HG03521 (cell line): ENCODE measurements around the gene ARFGEF2.

ENCODE experiments used
- ATAC-seq: cut with Tn5 transposase; IDR thresholded peaks from one replicate; pipeline ENCODE4 v1.9.1; 2021; ENCODE audit warnings: mild to moderate bottlenecking, moderate library complexity; ENCODE audit not compliant: unreplicated experiment

The ARFGEF2 gene

GRCh38 chr20:48898896-48899530 is 22.5 kb upstream of the ARFGEF2 start:
- ATAC-seq = no peak

- ATAC-seq = no peak
Measured at GRCh38 chr20:48899881-48900280, 21.6 kb upstream of the ARFGEF2 start.

GRCh38 chr20:48901326-48901725 is 20.2 kb upstream of the ARFGEF2 start:
- no peak for ATAC-seq

GRCh38 chr20:48903705-48904104 is 17.8 kb upstream of the ARFGEF2 start:
- no peak for ATAC-seq

- ATAC-seq = no peak
Measured at GRCh38 chr20:48904566-48905296, 16.8 kb upstream of the ARFGEF2 start.

GRCh38 chr20:48905297-48905647 is 16.2 kb upstream of the ARFGEF2 start:
- ATAC-seq = no peak

GRCh38 chr20:48906221-48906877 is 15.2 kb upstream of the ARFGEF2 start:
- ATAC-seq = no peak

- no peak for ATAC-seq
Measured at GRCh38 chr20:48908656-48909319, 12.7 kb upstream of the ARFGEF2 start.

DNA sequence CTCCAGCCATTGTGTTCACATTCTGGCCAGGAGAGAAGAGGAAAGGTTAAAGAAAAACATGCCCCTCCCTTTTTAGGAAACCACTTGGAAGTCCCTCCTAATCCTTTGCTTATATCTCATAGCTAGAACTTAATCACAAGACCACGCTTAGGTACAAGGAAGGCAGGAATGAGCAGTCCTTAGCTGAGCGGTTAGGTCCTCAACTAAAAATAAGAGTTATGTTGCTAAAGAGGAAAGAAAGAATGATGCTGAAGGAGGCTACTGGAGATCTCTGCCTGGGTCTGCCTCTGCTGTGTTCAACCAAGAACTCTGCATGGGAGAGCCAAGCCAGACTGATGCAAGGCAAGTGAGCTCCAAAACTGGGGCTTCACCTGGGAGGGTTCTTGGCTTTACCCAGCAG is 11.6 kb upstream of the ARFGEF2 start:
- no peak for ATAC-seq

DNA sequence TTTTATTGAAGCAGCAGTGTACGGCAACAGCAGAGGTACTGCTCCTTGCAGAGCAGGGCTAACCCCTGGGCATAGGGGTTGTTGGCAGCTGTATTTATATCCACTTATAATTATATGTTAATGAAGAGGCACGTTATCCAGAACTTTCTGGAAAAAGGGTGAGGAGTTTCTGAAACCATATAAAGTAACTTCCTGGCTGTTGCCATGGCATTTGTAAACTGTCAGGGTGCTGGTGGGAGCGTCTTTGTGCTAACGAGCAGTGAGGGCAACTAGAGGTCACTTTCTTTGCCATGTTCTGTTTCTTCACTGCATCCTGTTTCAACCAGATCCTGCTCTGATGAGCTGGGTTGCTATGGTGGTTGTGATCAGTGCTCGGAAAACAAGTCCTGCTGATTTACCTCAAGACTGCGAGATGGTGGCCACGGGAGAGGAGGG is 11.1 kb upstream of the ARFGEF2 start:
- ATAC-seq = no peak

DNA sequence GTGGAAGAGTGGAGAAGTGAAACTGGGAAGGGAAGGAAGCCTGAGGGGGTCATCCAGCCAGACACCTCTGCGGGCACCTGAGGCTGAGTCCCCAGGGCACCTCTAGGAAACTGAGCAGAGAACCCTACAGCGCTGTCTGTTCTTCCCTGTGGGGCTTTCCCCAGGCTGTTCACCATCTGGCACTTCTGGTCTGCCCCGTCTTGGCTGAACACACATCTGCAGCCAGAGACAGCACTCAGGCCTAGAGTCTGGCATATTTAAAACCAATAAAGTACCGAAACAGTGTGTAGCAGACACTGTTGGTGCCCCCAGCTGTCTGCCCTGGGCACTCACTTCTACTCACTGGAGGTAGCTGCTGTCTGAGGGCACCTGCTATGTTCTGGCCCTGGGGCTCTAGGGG is 9.4 kb upstream of the ARFGEF2 start:
- no peak for ATAC-seq

DNA sequence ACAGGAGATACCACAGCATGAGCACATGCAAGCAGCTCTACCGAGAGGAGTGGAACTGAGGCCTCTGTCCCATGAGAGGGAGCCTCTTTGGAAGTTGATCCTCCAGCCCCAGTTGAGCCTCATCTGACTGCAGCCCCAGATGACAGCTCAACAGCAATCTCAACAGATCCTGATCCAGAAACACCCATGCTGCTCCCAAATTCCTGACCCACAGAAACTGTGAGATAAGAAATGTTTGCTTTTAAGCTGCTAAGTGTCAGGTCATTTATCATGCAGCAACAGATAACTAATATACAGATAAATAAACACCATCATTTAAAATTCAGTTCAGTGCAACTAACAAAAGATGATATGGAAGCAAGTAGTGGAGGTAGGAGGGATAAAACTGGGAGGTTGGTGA is 4.8 kb upstream of the ARFGEF2 start:
- ATAC-seq = no peak

GRCh38 chr20:48919336-48919881 is 2.1 kb upstream of the ARFGEF2 start:
- no peak for ATAC-seq

DNA sequence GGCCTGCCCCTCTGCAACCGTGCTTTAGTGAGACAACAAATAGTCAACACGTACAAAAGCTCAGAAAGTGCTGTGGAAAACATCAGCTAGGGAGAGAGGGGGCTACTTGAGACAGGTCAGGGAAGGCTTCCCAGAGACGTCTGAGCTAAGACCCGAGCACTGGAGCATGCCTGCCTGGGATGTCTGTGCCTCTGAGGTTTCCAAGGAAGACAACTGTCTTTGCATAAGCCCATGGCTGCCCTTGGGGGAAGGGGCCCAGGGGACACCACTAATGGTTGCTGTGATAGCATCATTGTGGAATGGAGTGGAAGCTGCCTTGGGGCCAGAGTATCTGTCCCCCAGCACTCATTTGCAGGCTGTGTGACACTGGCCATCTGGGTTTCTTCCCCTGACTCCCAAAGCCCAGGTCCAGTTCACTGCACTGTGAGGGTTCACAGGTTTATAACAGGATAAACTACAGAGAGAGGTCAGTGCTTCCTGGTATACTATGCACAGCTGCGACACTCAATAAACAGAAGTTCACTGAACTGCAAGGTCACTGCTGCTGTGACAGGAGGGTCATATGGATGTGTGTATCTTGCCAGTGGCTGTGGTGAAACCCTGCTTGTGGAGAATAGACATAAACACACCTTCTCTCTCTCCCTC is 1.5 kb upstream of the ARFGEF2 start:
- ATAC-seq = no peak

- ATAC-seq = no peak
Measured at GRCh38 chr20:48920527-48921167, 864 bp upstream of the ARFGEF2 start.

- peak; percentile 2 for ATAC-seq
Measured at GRCh38 chr20:48921883-48922820, 641 bp downstream of the ARFGEF2 start.

DNA sequence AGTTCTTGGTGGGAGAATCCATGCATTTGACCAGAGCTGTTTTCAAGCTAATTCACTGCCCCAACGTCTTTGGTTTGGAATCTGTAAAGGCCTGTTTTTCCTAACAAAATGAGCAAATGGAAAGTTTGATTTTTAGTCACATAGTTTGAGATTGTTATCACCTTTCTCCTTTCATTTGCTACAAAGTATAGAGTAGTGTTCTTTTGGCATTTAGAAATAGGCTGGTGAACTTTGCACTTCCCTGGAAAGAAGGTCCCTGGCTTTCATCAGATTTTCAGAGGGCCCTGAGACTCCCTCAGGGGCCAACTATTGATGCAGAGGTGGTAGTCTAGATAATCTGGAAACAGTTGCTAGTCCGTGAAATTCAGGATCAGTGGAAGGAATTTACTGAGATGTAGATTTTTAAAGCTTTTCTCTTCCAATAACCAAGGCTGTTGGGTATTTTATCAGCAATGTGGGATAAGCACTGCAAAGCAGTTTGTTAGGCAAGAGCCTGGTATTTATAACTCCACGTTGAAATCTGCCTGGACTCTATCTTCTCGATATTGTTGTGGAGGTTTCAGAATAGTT is 1.7 kb downstream of the ARFGEF2 start:
- ATAC-seq = no peak

GRCh38 chr20:48924756-48925109 is 3.2 kb downstream of the ARFGEF2 start:
- no peak for ATAC-seq

GRCh38 chr20:48926267-48926666 is 4.8 kb downstream of the ARFGEF2 start:
- no peak for ATAC-seq
